H1 (cell line): Measurements from ENCODE around the gene ZNF254. TPM values are rescaled to one million over a fixed set of nuclear protein-coding genes. Genes with fewer than 3 reads are reported as not detected.

Source experiments
- CTCF ChIA-PET: fragments of 300-600 bp; sonication (Branson Sonifier 250); formaldehyde crosslinking; loops from one replicate; lab custom pipeline; 2021; ENCODE audit not compliant: partially characterized antibody; lab: Charles Lee
- POLR2A ChIA-PET: fragments of 300-600 bp; sonication (Branson Sonifier 250); formaldehyde crosslinking; loops from one replicate; lab custom pipeline; 2021; ENCODE audit warnings: inconsistent platforms; ENCODE audit not compliant: partially characterized antibody; lab: Charles Lee
- DNase-seq, 2 experiments: peaks; one replicate each; pipeline versions ENCODE4 v3.0.0 to v3.0.0-alpha.2; 2010 to 2022; ENCODE audit warnings: low spot score in 2 of 2, low read depth in 1 of 2, mixed read lengths in 1 of 2
- FAIRE-seq: peaks from 2 replicates; lab custom pipeline; 2011; peaks lifted over from hg19 to GRCh38; lab: Jason Lieb, UNC
- H2AFZ ChIP-seq: 2 replicates; pipeline ENCODE4 v1.8.1; 2012; ENCODE audit warnings: low read length, inconsistent platforms
- H2AK5ac ChIP-seq: 2 replicates; pipeline ENCODE4 v1.6.1; 2013; ENCODE audit warnings: low read depth, low read length
- H2BK120ac ChIP-seq: replicated peaks from 2 replicates; pipeline ENCODE3; 2013; ENCODE audit warnings: low read depth, low read length, inconsistent platforms
- H2BK12ac ChIP-seq: 2 replicates; pipeline ENCODE4 v1.6.1; 2013; ENCODE audit warnings: low read depth, low read length
- H2BK15ac ChIP-seq: 2 replicates; pipeline ENCODE4 v1.6.1; 2013; ENCODE audit warnings: low read length
- H2BK20ac ChIP-seq: 2 replicates; pipeline ENCODE4 v1.6.1; 2013; ENCODE audit warnings: low read length
- H2BK5ac ChIP-seq: 2 replicates; pipeline ENCODE4 v1.6.1; 2013; ENCODE audit warnings: low read depth, low read length
- H3K14ac ChIP-seq: 2 replicates; pipeline ENCODE4 v1.6.1; 2013; ENCODE audit warnings: inconsistent platforms; ENCODE audit not compliant: insufficient read length
- H3K18ac ChIP-seq: 2 replicates; pipeline ENCODE4 v1.6.1; 2013; ENCODE audit warnings: low read length; ENCODE audit errors: extremely low read depth
- H3K23ac ChIP-seq: 2 replicates; pipeline ENCODE4 v1.6.1; 2013; ENCODE audit warnings: inconsistent platforms; ENCODE audit not compliant: insufficient read length
- H3K23me2 ChIP-seq: 2 replicates; pipeline ENCODE4 v1.6.1; 2013; ENCODE audit warnings: low read depth, low read length
- H3K27ac ChIP-seq: 2 replicates; pipeline ENCODE4 v1.6.1; 2011; ENCODE audit warnings: low read depth, low read length, inconsistent platforms
- H3K27me3 ChIP-seq, 4 experiments: replicated peaks in 1 of 4; 1 replicate in 1 of 4; 2 replicates in 3 of 4; pipeline versions ENCODE4 v1.6.1 to v1.8.1; 2011 to 2013; ENCODE audit warnings: low read length in 3 of 4, mild to moderate bottlenecking in 3 of 4, inconsistent platforms in 2 of 4, mixed read lengths in 2 of 4, moderate library complexity in 1 of 4; ENCODE audit not compliant: control insufficient read depth in 3 of 4, insufficient read depth in 3 of 4; ENCODE audit errors: extremely low read depth in 1 of 4
- H3K36me3 ChIP-seq, 4 experiments: 2 replicates each; pipeline versions ENCODE4 v1.6.1 to v1.8.1; 2011 to 2013; ENCODE audit warnings: mild to moderate bottlenecking in 4 of 4, low read length in 3 of 4, moderate library complexity in 2 of 4, control low read depth in 1 of 4, inconsistent platforms in 1 of 4; ENCODE audit not compliant: insufficient read depth in 4 of 4, control insufficient read depth in 2 of 4
- H3K4ac ChIP-seq: replicated peaks from 2 replicates; pipeline ENCODE3; 2013; ENCODE audit warnings: low read length, low read depth, mixed read lengths, inconsistent platforms; ENCODE audit not compliant: insufficient read length
- H3K4me1 ChIP-seq, 4 experiments: replicated peaks in 1 of 4; 1 replicate in 1 of 4; 2 replicates in 3 of 4; pipeline versions ENCODE4 v1.6.1 to v1.8.1; 2011 to 2013; ENCODE audit warnings: low read length in 3 of 4, inconsistent platforms in 2 of 4, mixed read lengths in 1 of 4; ENCODE audit not compliant: insufficient read depth in 4 of 4, control insufficient read depth in 3 of 4
- H3K4me2 ChIP-seq, 2 experiments: 2 replicates each; pipeline versions ENCODE4 v1.6.1 to v1.8.1; 2011 to 2013; ENCODE audit warnings: low read depth in 2 of 2, low read length in 2 of 2, control low read depth in 1 of 2, inconsistent platforms in 1 of 2, mild to moderate bottlenecking in 1 of 2; ENCODE audit not compliant: insufficient read depth in 1 of 2
- H3K4me3 ChIP-seq, 4 experiments: fragments of 200-600, 300-600 bp in 1 of 4; sonication (generic), shearing (Covaris generic), sonication (Bioruptor Twin) in 1 of 4; 2 replicates each; pipeline versions ENCODE4 v1.5.1 to v1.8.1; 2011 to 2016; ENCODE audit warnings: low read length in 4 of 4, low read depth in 3 of 4, control low read depth in 2 of 4, inconsistent platforms in 2 of 4, mild to moderate bottlenecking in 2 of 4, mixed read lengths in 1 of 4, moderate library complexity in 1 of 4; ENCODE audit not compliant: insufficient read depth in 2 of 4; ENCODE audit errors: extremely low read depth in 1 of 4
- H3K56ac ChIP-seq: replicated peaks from 2 replicates; pipeline ENCODE3; 2013; ENCODE audit warnings: low read depth, mild to moderate bottlenecking, mixed read lengths, low read length, inconsistent platforms; ENCODE audit not compliant: insufficient read length
- H3K79me1 ChIP-seq: 2 replicates; pipeline ENCODE4 v1.6.1; 2013; ENCODE audit warnings: low read depth, low read length, control low read depth
- H3K79me2 ChIP-seq, 2 experiments: 2 replicates each; pipeline versions ENCODE4 v1.6.1 to v1.8.1; 2012 to 2013; ENCODE audit warnings: low read length in 2 of 2, mild to moderate bottlenecking in 2 of 2, inconsistent platforms in 1 of 2; ENCODE audit not compliant: insufficient read depth in 2 of 2, control insufficient read depth in 1 of 2
- H3K9ac ChIP-seq, 4 experiments: replicated peaks in 1 of 4; 1 replicate in 1 of 4; 2 replicates in 3 of 4; pipeline versions ENCODE4 v1.6.1 to v1.8.1; 2011 to 2013; ENCODE audit warnings: low read depth in 3 of 4, low read length in 3 of 4, control low read depth in 2 of 4, mild to moderate bottlenecking in 2 of 4, moderate library complexity in 2 of 4, inconsistent platforms in 1 of 4; ENCODE audit errors: extremely low read depth in 1 of 4
- H3K9me3 ChIP-seq, 2 experiments: 2 replicates each; pipeline versions ENCODE4 v1.6.1 to v1.8.1; 2012 to 2013; ENCODE audit warnings: mild to moderate bottlenecking in 2 of 2, moderate library complexity in 2 of 2, control low read depth in 1 of 2, inconsistent platforms in 1 of 2, low read depth in 1 of 2, low read length in 1 of 2, mixed read lengths in 1 of 2; ENCODE audit not compliant: insufficient read depth in 2 of 2
- H4K20me1 ChIP-seq, 2 experiments: replicated peaks in 1 of 2; 2 replicates each; pipeline versions ENCODE3 to v1.8.1; 2011 to 2013; ENCODE audit warnings: inconsistent platforms in 2 of 2, low read length in 2 of 2, mild to moderate bottlenecking in 1 of 2; ENCODE audit not compliant: insufficient read depth in 2 of 2, control insufficient read depth in 1 of 2
- H4K5ac ChIP-seq: 2 replicates; pipeline ENCODE4 v1.6.1; 2013; ENCODE audit warnings: low read length, low read depth, mixed read lengths, inconsistent platforms; ENCODE audit not compliant: insufficient read length
- H4K8ac ChIP-seq: 2 replicates; pipeline ENCODE4 v1.8.0; 2013; ENCODE audit warnings: mild to moderate bottlenecking, moderate library complexity, low read length, inconsistent platforms; ENCODE audit not compliant: insufficient read depth; ENCODE audit errors: extremely low read depth
- H4K91ac ChIP-seq: replicated peaks from 2 replicates; pipeline ENCODE3; 2013; ENCODE audit warnings: low read length, mixed read lengths, inconsistent platforms; ENCODE audit not compliant: insufficient read length
- CBX5 ChIP-seq: fragments of 300-800, 300-1000 bp; sonication (generic); IDR thresholded peaks from 2 replicates; pipeline ENCODE4 v1.7.1; 2016; ENCODE audit warnings: antibody characterized with exemption, low read length, low read depth
- CBX8 ChIP-seq: fragments of 300-800, 300-1000 bp; sonication (generic); IDR thresholded peaks from 2 replicates; pipeline ENCODE4 v1.7.1; 2016; ENCODE audit warnings: low read depth, low read length, borderline replicate concordance
- HDAC6 ChIP-seq: IDR thresholded peaks from one replicate; pipeline ENCODE4 v1.7.1; 2012; ENCODE audit warnings: low read depth, mild to moderate bottlenecking, inconsistent platforms, low read length, moderate library complexity
- WGBS, 2 experiments: shearing (Covaris generic) in 1 of 2; methylation state at CpG; one replicate each; pipeline versions ENCODE4 v1.1.6 to v1.1.7; 2013 to 2015; ENCODE audit warnings: low lambda C conversion rate in 2 of 2, mixed read lengths in 2 of 2, inconsistent platforms in 1 of 2, low coverage in 1 of 2, missing lambda C conversion rate in 1 of 2; ENCODE audit not compliant: insufficient replicate concordance in 2 of 2, insufficient coverage in 1 of 2, insufficient read length in 1 of 2; ENCODE audit errors: extremely low coverage in 1 of 2, missing lambda C conversion rate in 1 of 2; 5-methylcytosine and 5-hydroxymethylcytosine counted together
- polyA plus RNA-seq, 7 experiments: library from polyadenylated mRNA; depleted of rRNA in 3 of 7; stranded (reverse) in 5 of 7; unstranded in 2 of 7; fragments of >200 nt in 5 of 7; fragments of 200-250 nt in 2 of 7; gene quantifications; 1 replicate in 5 of 7; 2 replicates in 1 of 7; 4 replicates in 1 of 7; pipeline versions ENCODE4 v1.2.1 to v1.2.3, GENCODE V29; 2011 to 2013; ENCODE audit warnings: missing spikeins in 2 of 7, mixed read lengths in 2 of 7
- total RNA-seq: library from RNA; stranded (reverse); fragmentation: NEBNext Ultra II Directional; extraction: Animal tissue kit (Norgen Biotek cat#: 25700); gene quantifications from 2 replicates; pipeline ENCODE4 v1.2.1, GENCODE V29; 2021
- TF ChIP-seq, protein P1 (sequence below): IDR thresholded peaks from 2 replicates; pipeline ENCODE4 v1.6.1; 2011; ENCODE audit warnings: low read length, improper control_type of control experiment

The ZNF254 gene
- total and polyA plus RNA-seq, 2 of the 8 experiments (the other 6 are each of a cell fraction or from before 2014, with no cell fraction given) = 4.4 to 22.0 TPM

DNA sequence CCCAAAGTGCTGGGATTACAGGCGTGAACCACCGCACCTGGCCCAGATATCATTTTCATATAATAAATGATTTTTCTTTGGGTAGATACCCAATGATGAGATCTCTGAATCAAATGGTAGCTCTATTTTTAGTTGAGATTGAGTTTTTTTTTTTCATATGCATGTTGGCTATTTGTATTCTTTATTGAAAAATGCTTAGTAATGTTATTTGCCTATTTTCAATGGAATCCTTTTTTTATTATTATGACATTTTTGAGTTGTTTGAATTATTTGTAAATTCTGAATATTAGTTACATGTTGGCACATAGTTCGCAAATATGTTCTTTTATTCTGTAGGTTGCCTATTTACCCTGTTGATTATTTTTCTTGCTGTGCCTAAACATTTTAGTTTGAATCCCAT is 55.8 kb downstream of the ZNF254 start:
- Histone ChIP-seq H3K9me3 (peaks cover 0 to 12% of the 10 kb centered on the region in 2 experiments; a peak in 2 of 4 replicates), H3K23ac (no peak overlapping the region), H2BK15ac (no peak overlapping the region), H3K4ac (no peak overlapping the region), H2BK5ac (no peak overlapping the region), H3K27ac (no peak overlapping the region), H2AK5ac (no peak overlapping the region), H3K23me2 (no peaks in the 10 kb centered on the region), H3K79me2 (no peaks in the 10 kb centered on the region), H3K27me3 (no peaks in the 10 kb centered on the region), H3K4me1 (no peaks in the 10 kb centered on the region), H3K56ac (no peak overlapping the region), H4K8ac (no peak overlapping the region), H4K91ac (no peak overlapping the region), H2BK120ac (no peak overlapping the region), H3K18ac (no peak overlapping the region), H3K14ac (no peak overlapping the region), H3K79me1 (no peaks in the 10 kb centered on the region), H4K20me1 (no peaks in the 10 kb centered on the region), H2BK20ac (no peak overlapping the region), H2AFZ (no peak overlapping the region), H3K9ac (no peak overlapping the region), H4K5ac (no peak overlapping the region), H3K4me3 (no peak overlapping the region), H3K36me3 (no peaks in the 10 kb centered on the region; a peak in 1 of 8 replicates), H3K4me2 (no peak overlapping the region), H2BK12ac (no peak overlapping the region)
- DNase-seq = no peak
- WGBS, 2 experiments = 96% methylated on average over 3 of the region's 3 CpGs; no CpG with 5 or more reads in 1 of the 2 experiments
- ChIA-PET POLR2A (no interaction called here), CTCF (no interaction called here)
- TF ChIP-seq CBX5 (no peak), HDAC6 (no peak), CBX8 (no peak)
- TF ChIP-seq, protein P1, sequence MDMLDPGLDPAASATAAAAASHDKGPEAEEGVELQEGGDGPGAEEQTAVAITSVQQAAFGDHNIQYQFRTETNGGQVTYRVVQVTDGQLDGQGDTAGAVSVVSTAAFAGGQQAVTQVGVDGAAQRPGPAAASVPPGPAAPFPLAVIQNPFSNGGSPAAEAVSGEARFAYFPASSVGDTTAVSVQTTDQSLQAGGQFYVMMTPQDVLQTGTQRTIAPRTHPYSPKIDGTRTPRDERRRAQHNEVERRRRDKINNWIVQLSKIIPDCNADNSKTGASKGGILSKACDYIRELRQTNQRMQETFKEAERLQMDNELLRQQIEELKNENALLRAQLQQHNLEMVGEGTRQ = no peak
- FAIRE-seq = no peak
